H1 (cell line): Measurements from ENCODE around the gene ABCC10. TPM values are rescaled to one million over a fixed set of nuclear protein-coding genes. Genes with fewer than 3 reads are reported as not detected.

Experiments
- BRCA1 ChIP-seq: IDR thresholded peaks from 2 replicates; pipeline ENCODE4 v1.6.1; 2012; ENCODE audit warnings: low read depth, low read length, improper control_type of control experiment
- EGR1 ChIP-seq: IDR thresholded peaks from 2 replicates; pipeline ENCODE4 v1.6.1; 2011; ENCODE audit warnings: low read depth, low read length, borderline replicate concordance
- KDM4A ChIP-seq: IDR thresholded peaks from one replicate; pipeline ENCODE4 v1.7.1; 2012; ENCODE audit warnings: low read depth, mild to moderate bottlenecking, moderate library complexity, low read length, inconsistent platforms; ENCODE audit not compliant: severe bottlenecking
- SP1 ChIP-seq: IDR thresholded peaks from 2 replicates; pipeline ENCODE4 v1.6.1; 2011; ENCODE audit warnings: low read depth, low read length
- polyA plus RNA-seq, 7 experiments: library from polyadenylated mRNA; depleted of rRNA in 3 of 7; stranded (reverse) in 5 of 7; unstranded in 2 of 7; fragments of >200 nt in 5 of 7; fragments of 200-250 nt in 2 of 7; gene quantifications; 1 replicate in 5 of 7; 2 replicates in 1 of 7; 4 replicates in 1 of 7; pipeline versions ENCODE4 v1.2.1 to v1.2.3, GENCODE V29; 2011 to 2013; ENCODE audit warnings: missing spikeins in 2 of 7, mixed read lengths in 2 of 7
- total RNA-seq: library from RNA; stranded (reverse); fragmentation: NEBNext Ultra II Directional; extraction: Animal tissue kit (Norgen Biotek cat#: 25700); gene quantifications from 2 replicates; pipeline ENCODE4 v1.2.1, GENCODE V29; 2021

ABCC10 gene
- total and polyA plus RNA-seq, 2 of the 8 experiments (the other 6 are each of a cell fraction or from before 2014, with no cell fraction given), result 15.5 to 24.6 TPM

GRCh38 chr6:43448916-43449315 is 21.6 kb downstream of the ABCC10 start (continued):
- TF ChIP-seq SP1, result no peak
- no peak for TF ChIP-seq KDM4A
- TF ChIP-seq BRCA1, result no peak
- TF ChIP-seq EGR1, result no peak
